Inflammatory macrophage (primary cell): ENCODE data around the gene COBL.

Experiments used
- DNase-seq, 2 donors: peaks; one replicate each; pipeline ENCODE4 v3.0.0-alpha.2; 2020 to 2022

The COBL gene

GRCh38 chr7:51040787-51041186, 275.8 kb downstream of the COBL start:
- no peak for DNase-seq

- DNase-seq: no peak
Observed at GRCh38 chr7:51038573-51038972, 278.0 kb downstream of the COBL start.

GRCh38 chr7:51035716-51036115, 280.9 kb downstream of the COBL start:
- no peak for DNase-seq

- no peak for DNase-seq
Observed at GRCh38 chr7:51034521-51035264, 281.9 kb downstream of the COBL start.

GRCh38 chr7:51033727-51034520, 282.7 kb downstream of the COBL start:
- no peak for DNase-seq

GRCh38 chr7:51031791-51032515, 284.7 kb downstream of the COBL start:
- no peak for DNase-seq

GRCh38 chr7:51031216-51031615, 285.4 kb downstream of the COBL start:
- no peak for DNase-seq

- no peak for DNase-seq
Observed at GRCh38 chr7:51029701-51030191, 286.9 kb downstream of the COBL start.

GRCh38 chr7:51029131-51029530, 287.5 kb downstream of the COBL start:
- no peak for DNase-seq

- DNase-seq: no peak
Observed at GRCh38 chr7:51027935-51028830, 288.4 kb downstream of the COBL start.

- no peak for DNase-seq
Observed at GRCh38 chr7:51027106-51027934, 289.3 kb downstream of the COBL start.

- no peak for DNase-seq
Observed at GRCh38 chr7:51026341-51026740, 290.3 kb downstream of the COBL start.

- no peak for DNase-seq
Observed at GRCh38 chr7:51025668-51026067, 290.9 kb downstream of the COBL start.

GRCh38 chr7:51024867-51025266, 291.7 kb downstream of the COBL start:
- DNase-seq: no peak

GRCh38 chr7:51023547-51023946, 293.1 kb downstream of the COBL start:
- DNase-seq: no peak

GRCh38 chr7:51022821-51023220, 293.8 kb downstream of the COBL start:
- no peak for DNase-seq

- DNase-seq: no peak
Observed at GRCh38 chr7:51021906-51022570, 294.6 kb downstream of the COBL start.

GRCh38 chr7:51020944-51021343, 295.7 kb downstream of the COBL start:
- DNase-seq: no peak

- DNase-seq: no peak
Observed at GRCh38 chr7:51019891-51020870, 296.4 kb downstream of the COBL start.
